Ureter (tissue), 1 donor: ENCODE measurements around the gene PTBP1. TPM values are rescaled to one million over a fixed set of nuclear protein-coding genes. Genes with fewer than 3 reads are reported as not detected.

Experiments used
- DNase-seq: peaks from one replicate; pipeline ENCODE4 v3.0.0-alpha.2; 2020; ENCODE audit warnings: low spot score
- total RNA-seq: library from RNA; stranded (reverse); gene quantifications from one replicate; pipeline ENCODE4 v1.2.4, GENCODE V29; 2023
- donor health status: DM: yes; HTN: yes; CAD: no.

PTBP1 gene
- total RNA-seq, result 374 TPM

DNA sequence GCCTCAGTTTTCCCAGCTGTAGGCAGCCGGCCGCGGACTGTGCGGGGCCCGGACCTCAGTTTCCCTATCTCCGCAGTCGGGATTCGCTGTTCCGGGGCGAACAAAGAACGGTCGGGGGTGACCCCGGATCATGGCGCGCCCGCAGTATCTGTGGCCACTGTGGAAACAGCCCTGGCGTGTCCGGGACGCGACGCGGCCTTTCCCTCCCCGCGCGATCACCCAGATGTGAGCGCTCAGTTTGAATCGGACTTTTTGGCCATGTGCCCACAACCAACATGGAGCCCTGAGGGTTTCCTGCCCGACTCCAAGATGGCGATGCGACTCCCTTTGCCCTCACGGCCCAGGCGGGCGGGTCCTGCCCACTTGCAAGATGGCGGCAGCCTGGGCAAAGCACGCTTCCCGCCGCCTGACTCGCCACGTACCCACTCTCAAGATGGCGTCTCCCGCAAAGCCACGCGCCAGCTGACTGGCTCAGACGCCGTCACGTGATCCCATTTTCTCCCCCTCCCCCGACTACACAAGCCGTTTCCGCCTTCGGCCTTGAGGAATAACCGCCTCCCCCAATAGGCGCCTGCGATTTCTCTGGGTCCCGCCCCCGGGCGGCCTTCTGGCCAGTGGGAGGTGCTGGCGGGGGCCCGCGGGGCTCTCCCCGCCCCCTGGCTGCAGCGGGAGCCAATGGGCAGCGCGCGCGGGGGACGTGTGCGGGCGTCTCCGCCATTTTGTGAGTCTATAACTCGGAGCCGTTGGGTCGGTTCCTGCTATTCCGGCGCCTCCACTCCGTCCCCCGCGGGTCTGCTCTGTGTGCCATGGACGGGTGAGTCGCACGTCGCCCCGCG is at the start of gene PTBP1:
Gene PTBP1 (plus strand): TSS at position 761 of the 836 bp plus-strand sequence. CDS start 46 bp downstream, at position 807.
- peak; percentile 100 for DNase-seq

GRCh38 chr19:748274-748598 is 49.0 kb upstream of the PTBP1 start:
- DNase-seq, result no peak

DNA sequence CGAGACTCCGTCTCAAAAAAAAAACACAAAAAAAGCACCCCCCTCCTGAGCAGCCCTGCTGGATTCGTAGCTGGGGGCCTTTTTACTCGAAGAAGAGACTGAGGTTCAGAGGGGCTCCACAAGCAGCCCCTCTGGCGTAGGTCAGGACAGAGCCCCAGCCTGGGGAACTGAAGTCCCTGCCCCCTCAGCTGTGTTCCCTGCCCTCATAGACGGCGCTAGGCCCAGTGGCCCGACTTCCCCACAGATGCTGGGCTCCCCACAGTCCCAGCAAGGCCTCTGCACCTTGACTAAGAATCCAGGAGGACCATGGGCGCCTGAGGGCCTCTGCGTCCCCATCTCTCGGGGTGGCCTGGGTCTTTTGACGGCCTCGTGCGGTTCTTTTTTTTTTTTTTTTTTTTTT is 47.4 kb upstream of the PTBP1 start:
- no peak for DNase-seq

DNA sequence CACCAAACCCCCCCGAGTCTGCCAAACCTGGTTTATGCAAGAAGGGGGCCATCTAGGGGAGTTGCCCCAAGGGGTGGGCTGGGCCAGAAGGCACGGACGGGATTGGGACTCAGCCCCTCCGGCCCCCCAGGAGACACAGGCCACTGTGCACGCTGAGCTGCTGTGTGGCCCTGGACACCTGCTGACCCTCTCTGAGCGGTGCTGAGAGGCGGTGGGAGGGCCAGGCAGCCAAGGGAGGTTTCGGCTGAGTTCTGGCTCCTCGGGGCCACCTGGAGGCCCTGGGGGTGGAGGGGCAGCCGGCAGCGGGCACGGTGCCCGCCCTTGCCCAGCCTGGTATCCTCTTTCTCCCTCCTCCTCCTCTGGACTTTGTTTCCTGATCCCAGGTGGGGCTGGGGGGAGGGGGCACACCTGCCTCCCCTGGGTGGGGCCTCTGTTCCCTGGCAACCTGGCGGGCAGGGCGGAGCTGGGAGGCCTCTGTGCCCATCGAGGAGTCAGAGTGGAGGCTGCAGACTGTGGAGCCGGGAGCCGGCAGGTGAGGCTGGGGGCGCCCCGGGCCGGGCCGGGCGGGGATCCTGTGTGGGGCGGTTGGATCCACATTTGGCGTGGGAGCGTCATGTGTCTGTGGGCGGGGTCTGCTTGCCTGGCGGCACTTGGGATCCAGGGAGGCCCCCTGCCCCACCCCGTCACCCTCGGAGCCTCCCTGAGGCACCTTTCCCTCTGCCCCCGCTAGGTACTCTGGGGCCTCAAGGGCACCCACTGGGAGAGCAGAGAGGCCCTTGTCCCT is 46.4 kb upstream of the PTBP1 start, which contains the start of gene MISP:
Gene MISP (plus strand): TSS at position 473 of the 784 bp plus-strand sequence. CDS start 5,835 bp downstream, outside the sequence.
- peak; percentile 65 for DNase-seq

- DNase-seq, result no peak
Measured at GRCh38 chr19:751501-752341, 45.5 kb upstream of the PTBP1 start.

DNA sequence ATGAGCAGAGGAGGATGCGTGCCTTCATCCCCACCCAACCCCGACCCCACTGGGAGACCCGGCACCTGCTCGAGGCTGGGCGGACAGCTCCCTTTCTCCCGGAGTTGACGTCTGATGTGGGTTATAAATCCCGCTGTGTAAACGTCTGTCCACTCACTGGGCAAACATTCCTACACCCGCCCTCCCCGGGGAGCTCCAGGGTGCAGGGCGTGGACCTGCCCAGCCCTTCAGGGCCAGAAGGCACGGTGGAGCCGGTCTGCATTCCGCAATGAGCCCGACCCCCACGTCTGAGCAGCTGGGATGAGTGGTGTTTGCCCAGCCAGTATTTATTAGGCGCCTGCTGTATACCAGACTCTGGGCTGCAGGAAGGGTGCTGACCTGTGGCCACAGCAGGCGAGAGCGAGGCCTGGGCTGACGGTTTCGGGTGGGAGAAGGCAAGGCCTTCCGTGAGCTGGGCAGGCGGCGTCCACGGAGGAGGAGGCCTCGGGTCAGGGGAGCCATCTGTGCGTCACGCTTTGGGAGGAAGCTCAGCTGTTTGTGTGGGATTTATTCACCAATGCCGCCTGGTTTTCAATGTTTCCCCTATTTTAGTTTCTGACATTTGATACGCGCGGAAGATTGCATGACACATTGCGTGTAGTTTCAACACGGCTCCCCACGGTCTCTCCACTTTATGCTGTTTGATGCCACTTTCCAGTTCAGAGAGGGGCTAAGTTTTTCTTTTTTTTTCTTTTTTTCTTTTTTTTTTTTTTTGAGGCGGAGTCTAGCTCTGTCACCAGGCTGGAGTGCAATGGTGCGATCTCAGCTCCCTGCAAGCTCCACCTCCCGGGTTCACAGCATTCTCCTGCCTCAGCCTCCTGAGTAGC is 44.4 kb upstream of the PTBP1 start:
- peak; percentile 73 for DNase-seq

DNA sequence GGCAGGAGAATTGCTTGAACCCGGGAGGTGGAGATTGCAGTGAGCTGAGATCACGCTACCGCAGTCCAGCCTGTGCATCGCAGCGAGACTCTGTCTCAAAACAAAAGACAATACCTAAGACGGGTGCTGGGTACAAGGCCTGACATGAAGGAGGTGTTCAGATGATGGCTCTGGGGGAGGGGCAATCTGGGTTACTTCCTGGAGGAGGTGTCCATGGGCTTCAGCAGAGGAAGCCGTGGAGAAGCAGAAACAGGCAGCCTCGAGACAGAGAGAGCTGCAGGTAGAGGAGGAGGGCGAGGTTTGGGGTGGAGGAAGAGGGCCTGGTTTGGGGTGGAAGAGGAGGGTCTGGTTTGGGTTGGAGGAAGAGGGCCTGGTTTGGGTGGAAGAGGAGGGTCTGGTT is 42.7 kb upstream of the PTBP1 start:
- DNase-seq, result no peak

DNA sequence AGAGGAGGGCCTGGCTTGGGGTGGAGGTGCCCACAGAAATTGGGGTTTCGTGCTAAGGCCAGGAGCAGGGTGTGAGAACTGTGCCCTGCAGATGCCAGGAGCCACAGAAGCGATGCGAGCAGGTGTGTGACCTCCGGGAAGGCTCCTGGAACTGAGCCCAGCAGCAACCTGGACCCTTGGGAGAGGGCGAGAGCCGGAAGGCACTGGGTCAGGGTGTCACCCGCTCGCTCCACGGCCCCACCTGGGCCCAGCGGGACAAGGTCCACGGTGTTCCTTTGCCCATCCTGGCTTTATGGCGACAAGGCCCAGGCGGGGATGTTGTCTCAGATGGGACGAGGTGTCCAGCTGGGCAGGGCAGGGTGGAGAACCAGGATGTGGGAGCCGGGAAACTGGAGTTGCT is 42.2 kb upstream of the PTBP1 start:
- no peak for DNase-seq

- DNase-seq, result no peak
Measured at GRCh38 chr19:756236-756635, 41.0 kb upstream of the PTBP1 start.

DNA sequence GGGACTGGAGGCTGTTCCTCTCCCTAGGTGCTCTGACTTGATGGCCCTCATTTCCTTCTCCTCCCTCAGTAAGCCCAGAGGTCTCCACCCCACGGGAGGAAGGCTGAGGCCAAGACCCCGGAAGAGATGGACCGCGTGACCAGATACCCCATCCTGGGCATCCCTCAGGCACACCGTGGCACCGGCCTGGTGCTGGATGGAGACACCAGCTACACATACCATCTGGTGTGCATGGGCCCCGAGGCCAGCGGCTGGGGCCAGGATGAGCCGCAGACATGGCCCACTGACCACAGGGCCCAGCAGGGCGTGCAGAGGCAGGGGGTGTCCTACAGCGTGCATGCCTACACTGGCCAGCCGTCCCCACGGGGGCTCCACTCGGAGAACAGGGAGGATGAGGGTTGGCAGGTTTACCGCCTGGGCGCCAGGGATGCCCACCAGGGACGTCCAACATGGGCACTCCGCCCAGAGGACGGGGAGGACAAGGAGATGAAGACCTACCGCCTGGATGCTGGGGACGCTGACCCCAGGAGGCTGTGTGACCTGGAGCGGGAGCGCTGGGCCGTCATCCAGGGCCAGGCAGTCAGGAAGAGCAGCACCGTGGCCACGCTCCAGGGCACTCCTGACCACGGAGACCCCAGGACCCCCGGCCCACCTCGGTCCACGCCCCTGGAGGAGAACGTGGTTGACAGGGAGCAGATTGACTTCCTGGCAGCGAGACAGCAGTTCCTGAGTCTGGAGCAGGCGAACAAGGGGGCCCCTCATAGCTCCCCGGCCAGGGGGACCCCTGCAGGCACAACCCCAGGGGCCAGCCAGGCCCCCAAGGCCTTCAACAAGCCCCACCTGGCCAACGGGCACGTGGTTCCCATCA is 40.2 kb upstream of the PTBP1 start:
- DNase-seq, result no peak

GRCh38 chr19:757811-758668 is 39.2 kb upstream of the PTBP1 start:
- no peak for DNase-seq

DNA sequence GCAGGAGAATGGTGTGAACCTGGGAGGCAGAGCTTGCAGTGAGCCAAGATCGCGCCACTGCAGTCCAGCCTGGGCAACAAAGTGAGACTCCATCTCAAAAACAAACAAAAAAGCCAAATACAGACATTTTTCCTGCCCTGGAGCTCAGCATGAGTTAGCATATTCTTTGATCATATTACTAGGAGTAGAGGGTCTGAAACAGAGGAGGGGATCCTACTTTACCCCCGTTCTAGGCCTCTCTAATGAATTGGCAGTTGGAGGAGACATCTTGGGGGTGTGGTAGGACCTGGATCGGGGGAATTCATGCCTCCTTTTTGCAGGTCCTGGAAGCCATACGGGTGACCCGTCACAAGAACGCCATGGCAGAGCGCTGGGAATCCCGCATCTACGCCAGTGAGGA is 34.1 kb upstream of the PTBP1 start:
- DNase-seq, result no peak

DNA sequence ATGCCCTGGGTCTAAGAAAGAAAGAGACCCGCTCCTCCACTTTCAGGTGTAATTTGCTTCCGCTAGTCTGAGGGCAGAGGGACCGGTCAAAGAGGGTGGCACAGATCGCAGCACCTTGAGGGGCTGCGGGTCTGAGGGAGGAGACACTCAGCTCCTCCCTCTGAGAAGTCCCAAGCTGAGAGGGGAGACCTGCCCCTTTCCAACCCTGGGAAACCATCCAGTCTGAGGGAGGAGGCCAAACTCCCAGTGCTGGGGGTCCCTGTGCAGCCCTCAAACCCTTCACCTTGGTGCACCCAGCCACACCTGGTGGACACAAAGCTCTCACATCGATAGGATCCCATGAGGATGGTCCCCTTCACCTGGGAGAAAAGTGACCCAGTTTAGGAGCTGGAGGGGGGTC is 33.4 kb upstream of the PTBP1 start:
- DNase-seq, result no peak

- DNase-seq, result no peak
Measured at GRCh38 chr19:764301-764700, 33.0 kb upstream of the PTBP1 start.

- no peak for DNase-seq
Measured at GRCh38 chr19:765179-765738, 32.0 kb upstream of the PTBP1 start.

DNA sequence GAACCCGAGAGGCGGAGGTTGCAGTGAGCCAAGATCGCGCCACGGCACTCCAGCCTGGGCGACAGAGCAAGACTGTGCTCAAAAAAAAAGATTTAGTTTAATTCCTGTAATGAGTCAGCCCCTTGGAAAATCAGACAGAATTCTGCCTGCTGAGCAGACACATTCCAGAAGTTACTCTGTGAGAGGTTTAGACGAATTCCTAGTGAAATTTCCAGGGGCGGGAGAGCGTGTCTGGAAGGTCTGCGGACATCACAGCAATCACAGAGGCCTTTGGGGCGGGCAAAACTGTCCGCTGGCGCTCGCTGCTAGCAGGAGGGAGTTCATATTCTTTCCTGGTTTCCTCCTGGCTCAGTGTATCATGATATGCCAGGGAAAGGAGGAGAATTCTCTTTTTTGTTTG is 28.8 kb upstream of the PTBP1 start:
- no peak for DNase-seq

DNA sequence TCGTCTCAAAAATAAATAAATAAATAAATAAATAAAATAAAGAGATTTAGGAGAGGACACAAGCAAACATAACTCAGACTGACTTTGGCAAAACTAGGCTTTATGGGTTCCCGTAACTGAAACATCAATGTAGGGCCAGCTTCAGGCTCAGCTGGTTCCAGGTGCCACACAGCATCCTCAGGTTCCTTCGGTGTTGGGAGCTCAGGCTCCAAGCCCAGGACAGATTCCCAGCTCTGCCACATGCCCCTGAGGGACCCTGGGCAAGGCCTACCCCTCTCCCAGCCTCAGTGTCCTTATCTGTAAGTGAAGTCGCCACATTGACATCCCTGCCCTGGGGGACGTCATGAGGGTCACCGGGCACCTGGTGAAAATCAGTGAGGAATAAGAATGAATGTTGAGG is 27.6 kb upstream of the PTBP1 start:
- DNase-seq, result no peak

DNA sequence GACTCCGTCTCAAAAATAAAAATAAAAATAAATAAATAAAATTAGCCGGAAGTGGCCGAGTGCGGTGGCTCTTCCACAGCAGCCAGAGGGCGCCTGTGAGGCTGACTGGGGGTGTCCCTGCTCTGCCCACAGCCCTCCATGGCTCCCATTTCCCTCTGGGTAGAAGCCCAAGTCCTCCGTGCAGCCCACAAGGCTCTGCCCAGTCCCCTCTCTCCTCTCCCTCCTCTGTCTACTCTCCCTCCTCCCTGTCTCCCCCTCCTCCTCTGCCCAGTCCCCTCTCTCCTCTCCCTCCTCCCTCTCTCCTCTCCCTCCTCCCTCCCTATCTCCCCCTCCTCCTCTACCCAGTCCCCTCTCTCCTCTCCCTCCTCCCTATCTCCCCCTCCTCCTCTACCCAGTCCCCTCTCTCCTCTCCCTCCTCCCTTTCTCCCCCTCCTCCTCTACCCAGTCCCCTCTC is 25.9 kb upstream of the PTBP1 start:
- DNase-seq, result no peak

GRCh38 chr19:772063-772462 is 25.2 kb upstream of the PTBP1 start:
- no peak for DNase-seq
